ENCODE results near the gene FAM53B.

Gene FAM53B

DNA sequence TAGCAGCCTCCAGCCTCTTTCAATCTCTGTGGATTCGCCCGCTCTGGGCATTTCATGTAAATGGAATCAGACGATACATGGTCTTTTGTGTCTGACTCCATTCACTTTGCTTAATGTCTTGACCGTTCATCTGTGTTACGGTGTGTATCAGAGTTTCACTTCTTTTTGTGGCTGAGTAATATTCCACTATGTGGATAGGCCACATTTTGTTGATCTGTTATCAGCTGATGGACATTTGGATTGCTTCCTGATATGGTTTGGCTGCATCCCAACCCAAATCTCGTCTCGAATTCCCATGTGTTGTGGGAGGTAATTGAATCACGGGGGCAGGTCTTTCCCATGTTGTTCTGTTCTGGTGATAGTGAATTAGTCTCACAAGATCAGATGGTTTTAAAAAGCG lies 173.5 kb downstream of the FAM53B start:
- no peak for DNase-seq

DNA sequence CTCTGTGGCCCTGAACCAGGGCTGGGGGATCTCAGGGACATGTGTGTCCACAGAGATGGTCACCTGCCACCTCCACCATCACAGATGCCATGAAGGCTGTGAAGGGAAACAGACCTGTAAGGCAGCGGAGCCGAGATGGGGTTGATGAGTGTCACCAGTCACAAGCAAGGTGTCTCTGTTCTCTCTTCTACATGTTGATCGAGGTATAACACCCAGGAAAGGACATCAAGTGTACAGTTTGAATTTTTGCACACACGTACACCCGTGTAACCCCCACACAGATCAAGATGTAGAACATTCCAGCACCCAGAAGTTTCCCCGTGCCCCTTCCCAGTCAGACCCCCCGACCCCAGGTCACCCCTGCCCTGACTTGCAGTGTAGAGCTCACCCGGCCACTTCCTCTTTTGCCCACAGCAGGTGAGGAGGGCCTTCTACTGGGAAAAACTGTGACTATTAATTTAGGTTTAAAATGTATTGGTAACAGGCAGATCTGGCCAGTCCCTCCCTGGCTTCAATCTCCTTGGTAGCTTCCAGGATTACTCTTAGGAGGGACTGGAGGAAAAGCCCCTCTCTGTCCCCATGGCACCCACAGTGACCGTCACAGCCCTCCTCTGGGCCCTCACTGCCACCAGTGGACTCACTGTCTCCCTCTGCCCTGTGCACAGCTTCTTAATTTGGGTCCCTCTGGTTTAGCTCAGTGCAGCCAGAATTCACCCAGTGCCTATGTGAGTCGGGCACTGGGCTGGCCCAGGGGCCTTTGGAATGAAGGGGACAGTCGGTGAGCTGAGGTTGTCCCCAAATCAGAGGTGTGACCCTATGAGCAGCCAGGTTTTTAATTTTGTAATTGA lies 174.3 kb downstream of the FAM53B start:
- no peak for DNase-seq
